ENCODE data around the gene VILL.

VILL gene

DNA sequence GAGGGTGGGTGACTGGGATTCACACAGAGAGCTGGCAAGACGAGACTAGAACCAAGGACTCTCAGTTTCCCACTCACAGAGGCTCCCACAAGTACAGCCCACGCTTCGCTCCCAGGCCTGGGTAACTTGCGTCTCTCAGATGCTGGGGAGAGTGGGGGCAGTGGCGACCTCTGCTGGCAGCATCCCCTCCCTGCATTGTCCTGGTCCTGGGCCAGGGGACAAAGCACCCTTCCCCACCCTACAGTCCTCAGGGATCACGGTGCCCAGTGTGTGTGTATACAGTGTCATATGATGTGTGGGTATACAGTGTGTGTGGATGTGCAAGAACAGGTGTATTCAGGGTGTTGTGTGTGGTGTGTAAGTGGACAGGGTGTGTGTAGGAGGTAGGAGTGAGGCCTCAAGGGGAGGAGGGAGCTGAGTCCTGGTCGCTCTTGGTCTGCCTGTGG, 12.8 kb downstream of the VILL start:
- DNase-seq = no peak
- no peaks in the 10 kb centered on the region for H3K36me3 ChIP-seq (replicated peaks; ENCODE audit: insufficient read depth, low read length)
- peaks cover 7% of the 10 kb centered on the region for H3K4me1 ChIP-seq (ENCODE audit: low read length)
- TF ChIP-seq, protein P1, sequence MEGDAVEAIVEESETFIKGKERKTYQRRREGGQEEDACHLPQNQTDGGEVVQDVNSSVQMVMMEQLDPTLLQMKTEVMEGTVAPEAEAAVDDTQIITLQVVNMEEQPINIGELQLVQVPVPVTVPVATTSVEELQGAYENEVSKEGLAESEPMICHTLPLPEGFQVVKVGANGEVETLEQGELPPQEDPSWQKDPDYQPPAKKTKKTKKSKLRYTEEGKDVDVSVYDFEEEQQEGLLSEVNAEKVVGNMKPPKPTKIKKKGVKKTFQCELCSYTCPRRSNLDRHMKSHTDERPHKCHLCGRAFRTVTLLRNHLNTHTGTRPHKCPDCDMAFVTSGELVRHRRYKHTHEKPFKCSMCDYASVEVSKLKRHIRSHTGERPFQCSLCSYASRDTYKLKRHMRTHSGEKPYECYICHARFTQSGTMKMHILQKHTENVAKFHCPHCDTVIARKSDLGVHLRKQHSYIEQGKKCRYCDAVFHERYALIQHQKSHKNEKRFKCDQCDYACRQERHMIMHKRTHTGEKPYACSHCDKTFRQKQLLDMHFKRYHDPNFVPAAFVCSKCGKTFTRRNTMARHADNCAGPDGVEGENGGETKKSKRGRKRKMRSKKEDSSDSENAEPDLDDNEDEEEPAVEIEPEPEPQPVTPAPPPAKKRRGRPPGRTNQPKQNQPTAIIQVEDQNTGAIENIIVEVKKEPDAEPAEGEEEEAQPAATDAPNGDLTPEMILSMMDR (IDR thresholded peaks at IDR 0.05; ENCODE audit: low read length) = peak; percentile 76
- TF ChIP-seq EZH2 (optimal IDR thresholded peaks at IDR 0.05; ENCODE audit: low read depth, low read length) = no peak
- H3F3A ChIP-seq (ENCODE audit: insufficient read depth, low read length) = no peaks in the 10 kb centered on the region
- H3K9ac ChIP-seq (ENCODE audit: low read length) = no peak overlapping the region
- no peak overlapping the region for H3K27ac ChIP-seq (ENCODE audit: low read length)
- no peaks in the 10 kb centered on the region for H3K9me2 ChIP-seq (replicated peaks; ENCODE audit: insufficient read depth, low read length)
- H4K20me1 ChIP-seq (ENCODE audit: insufficient read depth, low read length) = no peaks in the 10 kb centered on the region
- H3K4me2 ChIP-seq (ENCODE audit: low read depth, low read length) = no peak overlapping the region
- H3K9me3 ChIP-seq (replicated peaks; ENCODE audit: insufficient read depth, low read length) = no peaks in the 10 kb centered on the region
- H3K27me3 ChIP-seq (replicated peaks; ENCODE audit: insufficient read depth, low read length) = no peaks in the 10 kb centered on the region
- H3K4me3 ChIP-seq (ENCODE audit: low read length) = no peak overlapping the region
- no peak overlapping the region for H2AFZ ChIP-seq (ENCODE audit: low read length)
- no peaks in the 10 kb centered on the region for H3K79me2 ChIP-seq (ENCODE audit: low read length)

DNA sequence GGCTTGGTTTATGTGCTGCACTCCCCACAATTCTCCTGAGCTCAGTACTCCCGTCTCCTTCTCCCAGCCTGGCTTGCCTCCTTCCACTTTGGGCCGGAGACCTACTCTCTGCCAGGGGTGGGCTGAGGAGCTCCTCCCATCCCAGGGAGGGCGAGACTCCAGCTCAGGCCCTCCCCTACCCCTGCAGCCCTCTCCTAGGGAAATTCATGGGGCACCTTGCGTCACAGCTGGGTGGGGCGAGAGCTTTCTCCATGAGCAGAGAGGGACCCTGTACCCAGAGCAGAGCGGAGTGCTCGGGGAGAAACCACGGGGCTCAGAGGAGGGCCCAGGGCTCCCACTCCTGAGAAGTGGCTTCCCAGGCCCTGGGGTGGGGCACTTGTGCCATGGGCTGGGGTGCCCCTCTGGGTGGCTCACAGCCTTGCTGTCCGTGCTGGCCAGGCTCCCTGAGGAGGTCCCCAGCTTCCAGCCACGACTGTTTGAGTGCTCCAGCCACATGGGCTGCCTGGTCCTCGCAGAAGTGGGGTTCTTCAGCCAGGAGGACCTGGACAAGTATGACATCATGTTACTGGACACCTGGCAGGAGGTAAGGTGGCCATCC, 13.3 kb downstream of the VILL start:
- H2AFZ ChIP-seq (ENCODE audit: low read length) = no peak overlapping the region
- H3K4me3 ChIP-seq (ENCODE audit: low read length) = no peak overlapping the region
- peaks cover 3% of the 10 kb centered on the region; the same call in 1 of the 2 replicates for H3K4me1 ChIP-seq (ENCODE audit: low read length)
- no peaks in the 10 kb centered on the region for H3F3A ChIP-seq (ENCODE audit: insufficient read depth, low read length)
- H3K27ac ChIP-seq (ENCODE audit: low read length) = no peak overlapping the region
- no peaks in the 10 kb centered on the region for H3K9me2 ChIP-seq (replicated peaks; ENCODE audit: insufficient read depth, low read length)
- no peaks in the 10 kb centered on the region for H3K9me3 ChIP-seq (replicated peaks; ENCODE audit: insufficient read depth, low read length)
- H3K27me3 ChIP-seq (replicated peaks; ENCODE audit: insufficient read depth, low read length) = no peaks in the 10 kb centered on the region
- DNase-seq = no peak
- no peaks in the 10 kb centered on the region for H3K79me2 ChIP-seq (ENCODE audit: low read length)
- no peaks in the 10 kb centered on the region for H3K36me3 ChIP-seq (replicated peaks; ENCODE audit: insufficient read depth, low read length)
- H4K20me1 ChIP-seq (ENCODE audit: insufficient read depth, low read length) = no peaks in the 10 kb centered on the region
- H3K9ac ChIP-seq (ENCODE audit: low read length) = no peak overlapping the region
- no peak overlapping the region for H3K4me2 ChIP-seq (ENCODE audit: low read depth, low read length)
- TF ChIP-seq EZH2phosphoT487 (IDR thresholded peaks at IDR 0.05; ENCODE audit: low read length) (no peak), EZH2 (optimal IDR thresholded peaks at IDR 0.05; ENCODE audit: low read depth, low read length) (no peak)

DNA sequence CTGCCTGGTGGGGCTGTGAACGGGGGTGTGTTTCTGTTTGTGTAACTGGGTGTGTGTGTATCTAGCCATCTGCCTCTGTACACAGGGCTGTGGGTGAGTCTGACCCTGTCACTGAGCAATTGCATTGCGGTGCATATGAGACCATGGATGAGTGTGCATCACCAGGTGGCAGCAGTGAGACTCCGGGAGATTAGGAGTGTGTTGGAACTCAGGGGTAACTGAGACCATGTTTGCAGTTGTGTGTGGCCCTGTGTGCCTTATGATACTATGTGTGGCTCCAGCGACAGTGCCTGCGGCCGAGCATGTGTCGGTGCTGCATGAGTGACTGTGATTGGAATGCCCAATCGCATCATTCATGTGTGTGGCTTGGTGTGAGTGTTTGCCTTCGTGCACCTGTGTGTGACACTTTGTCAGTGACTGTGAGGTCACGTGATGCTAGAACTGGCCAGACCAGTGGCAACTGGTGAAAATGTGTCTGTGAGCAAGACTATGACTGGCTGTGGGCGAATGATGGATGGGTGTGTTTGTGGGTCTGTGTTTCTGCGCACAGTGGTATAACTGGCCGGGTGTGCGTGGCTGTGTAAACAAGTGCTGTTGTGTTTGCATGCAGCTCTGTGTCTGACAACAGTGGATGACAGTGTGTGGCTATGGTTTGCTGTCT, 14.0 kb downstream of the VILL start:
- no peaks in the 10 kb centered on the region for H3K79me2 ChIP-seq (ENCODE audit: low read length)
- no peak overlapping the region for H3K4me2 ChIP-seq (ENCODE audit: low read depth, low read length)
- no peak overlapping the region for H3K27ac ChIP-seq (ENCODE audit: low read length)
- no peaks in the 10 kb centered on the region for H3K27me3 ChIP-seq (replicated peaks; ENCODE audit: insufficient read depth, low read length)
- H3K36me3 ChIP-seq (replicated peaks; ENCODE audit: insufficient read depth, low read length) = no peaks in the 10 kb centered on the region
- no peaks in the 10 kb centered on the region for H3K9me3 ChIP-seq (replicated peaks; ENCODE audit: insufficient read depth, low read length)
- H3K4me3 ChIP-seq (ENCODE audit: low read length) = no peak overlapping the region
- no peaks in the 10 kb centered on the region for H3F3A ChIP-seq (ENCODE audit: insufficient read depth, low read length)
- no peak overlapping the region for H2AFZ ChIP-seq (ENCODE audit: low read length)
- no peaks in the 10 kb centered on the region for H3K9me2 ChIP-seq (replicated peaks; ENCODE audit: insufficient read depth, low read length)
- TF ChIP-seq, protein P1 (IDR thresholded peaks at IDR 0.05; ENCODE audit: low read length) = peak; percentile 63
- no peak for TF ChIP-seq EZH2 (optimal IDR thresholded peaks at IDR 0.05; ENCODE audit: low read depth, low read length)
- peak; percentile 27 for DNase-seq
- H3K9ac ChIP-seq (ENCODE audit: low read length) = no peak overlapping the region
- no peaks in the 10 kb centered on the region for H3K4me1 ChIP-seq (ENCODE audit: low read length)
- H4K20me1 ChIP-seq (ENCODE audit: insufficient read depth, low read length) = no peaks in the 10 kb centered on the region
